C4-2B (cell line): Measurements from ENCODE around the gene LILRB3.
A peak's percentile ranks its signal among the peaks of the same experiment; 100 is the strongest.

Experiments used
- ZFX ChIP-seq: fragments of 450-650 bp; IDR thresholded peaks from 2 replicates; pipeline ENCODE4 v1.6.1; 2017
- TF ChIP-seq, protein P1 (sequence below): fragments of 450-650 bp; conservative IDR thresholded peaks from 2 replicates; pipeline ENCODE4 v1.5.1; 2017; ENCODE audit warnings: mild to moderate bottlenecking

DNA sequence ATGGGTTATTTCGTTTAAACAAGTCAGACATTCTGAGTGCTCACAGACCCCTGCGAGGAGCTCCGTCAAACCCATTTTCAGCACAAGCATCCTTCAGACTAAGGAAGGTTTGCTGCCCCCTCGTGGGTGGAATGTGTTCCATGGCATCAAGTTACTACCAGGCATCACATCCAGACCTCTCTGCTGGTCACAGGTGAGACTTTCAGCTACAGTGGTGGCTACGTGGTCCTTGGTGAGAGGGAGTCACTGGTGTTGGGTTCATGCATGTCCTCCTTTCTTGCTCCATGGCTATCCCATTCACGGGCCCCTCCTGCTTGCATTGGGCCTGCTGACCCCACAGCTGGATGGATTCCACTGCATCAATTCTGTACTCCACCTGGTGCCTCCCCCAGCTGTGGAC lies 43.3 kb upstream of the LILRB3 start:
- TF ChIP-seq, protein P1, sequence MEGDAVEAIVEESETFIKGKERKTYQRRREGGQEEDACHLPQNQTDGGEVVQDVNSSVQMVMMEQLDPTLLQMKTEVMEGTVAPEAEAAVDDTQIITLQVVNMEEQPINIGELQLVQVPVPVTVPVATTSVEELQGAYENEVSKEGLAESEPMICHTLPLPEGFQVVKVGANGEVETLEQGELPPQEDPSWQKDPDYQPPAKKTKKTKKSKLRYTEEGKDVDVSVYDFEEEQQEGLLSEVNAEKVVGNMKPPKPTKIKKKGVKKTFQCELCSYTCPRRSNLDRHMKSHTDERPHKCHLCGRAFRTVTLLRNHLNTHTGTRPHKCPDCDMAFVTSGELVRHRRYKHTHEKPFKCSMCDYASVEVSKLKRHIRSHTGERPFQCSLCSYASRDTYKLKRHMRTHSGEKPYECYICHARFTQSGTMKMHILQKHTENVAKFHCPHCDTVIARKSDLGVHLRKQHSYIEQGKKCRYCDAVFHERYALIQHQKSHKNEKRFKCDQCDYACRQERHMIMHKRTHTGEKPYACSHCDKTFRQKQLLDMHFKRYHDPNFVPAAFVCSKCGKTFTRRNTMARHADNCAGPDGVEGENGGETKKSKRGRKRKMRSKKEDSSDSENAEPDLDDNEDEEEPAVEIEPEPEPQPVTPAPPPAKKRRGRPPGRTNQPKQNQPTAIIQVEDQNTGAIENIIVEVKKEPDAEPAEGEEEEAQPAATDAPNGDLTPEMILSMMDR: peak; percentile 86
- no peak for TF ChIP-seq ZFX
